Sigmoid colon (tissue), 4 donors: ENCODE data around the gene ARL4A.

ENCODE experiments used
- EP300 ChIP-seq, 4 donors: sonication (generic); formaldehyde crosslinking; IDR thresholded peaks; one replicate each; pipeline ENCODE4 v1.6.1; 2017; ENCODE audit warnings: antibody characterized with exemption in 4 of 4
- POLR2A ChIP-seq, 2 donors: fragments of 450-650 bp; IDR thresholded peaks; one replicate each; pipeline ENCODE4 v1.6.1; 2016; ENCODE audit warnings: antibody characterized with exemption in 2 of 2, mild to moderate bottlenecking in 2 of 2, moderate library complexity in 2 of 2
- POLR2AphosphoS5 ChIP-seq, 4 donors: sonication (generic); formaldehyde crosslinking; IDR thresholded peaks; one replicate each; pipeline ENCODE4 v1.6.1; 2017; ENCODE audit warnings: antibody characterized with exemption in 4 of 4
- TF ChIP-seq, protein P1 (sequence below), 4 experiments: fragments of 450-650 bp in 3 of 4; fragments of 200-600 bp in 1 of 4; IDR thresholded peaks; one replicate each; pipeline ENCODE4 v1.5.1; 2016 to 2019; ENCODE audit warnings: antibody characterized with exemption in 4 of 4, mild to moderate bottlenecking in 3 of 4, moderate library complexity in 2 of 4

DNA sequence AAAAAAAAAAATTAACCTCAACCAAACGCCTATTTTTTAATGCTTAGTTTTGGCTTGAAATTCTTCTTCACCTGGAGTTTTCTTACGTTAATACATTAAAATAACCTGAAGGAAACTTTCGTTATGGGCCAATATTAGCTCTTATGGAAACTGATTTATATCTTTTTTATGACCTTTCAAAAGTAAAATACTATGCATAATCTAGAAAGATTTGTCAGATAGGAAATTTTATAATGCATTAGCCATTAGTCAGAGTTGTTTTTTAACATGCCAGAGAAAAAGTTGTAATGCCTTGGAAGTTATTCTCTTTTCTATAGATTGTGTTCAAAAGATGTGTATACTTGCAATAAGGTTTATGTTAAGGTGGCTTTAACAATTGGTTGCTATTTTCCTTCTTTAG is 34.3 kb upstream of the ARL4A start:
- TF ChIP-seq POLR2AphosphoS5 (IDR thresholded peaks at IDR 0.05) (no peak), POLR2A (IDR thresholded peaks at IDR 0.05) (no peak), EP300 (IDR thresholded peaks at IDR 0.05) (no peak)
- TF ChIP-seq, protein P1, sequence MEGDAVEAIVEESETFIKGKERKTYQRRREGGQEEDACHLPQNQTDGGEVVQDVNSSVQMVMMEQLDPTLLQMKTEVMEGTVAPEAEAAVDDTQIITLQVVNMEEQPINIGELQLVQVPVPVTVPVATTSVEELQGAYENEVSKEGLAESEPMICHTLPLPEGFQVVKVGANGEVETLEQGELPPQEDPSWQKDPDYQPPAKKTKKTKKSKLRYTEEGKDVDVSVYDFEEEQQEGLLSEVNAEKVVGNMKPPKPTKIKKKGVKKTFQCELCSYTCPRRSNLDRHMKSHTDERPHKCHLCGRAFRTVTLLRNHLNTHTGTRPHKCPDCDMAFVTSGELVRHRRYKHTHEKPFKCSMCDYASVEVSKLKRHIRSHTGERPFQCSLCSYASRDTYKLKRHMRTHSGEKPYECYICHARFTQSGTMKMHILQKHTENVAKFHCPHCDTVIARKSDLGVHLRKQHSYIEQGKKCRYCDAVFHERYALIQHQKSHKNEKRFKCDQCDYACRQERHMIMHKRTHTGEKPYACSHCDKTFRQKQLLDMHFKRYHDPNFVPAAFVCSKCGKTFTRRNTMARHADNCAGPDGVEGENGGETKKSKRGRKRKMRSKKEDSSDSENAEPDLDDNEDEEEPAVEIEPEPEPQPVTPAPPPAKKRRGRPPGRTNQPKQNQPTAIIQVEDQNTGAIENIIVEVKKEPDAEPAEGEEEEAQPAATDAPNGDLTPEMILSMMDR (IDR thresholded peaks at IDR 0.05): no peak
